Measurements from ENCODE around the gene PRTG. TPM values are rescaled to one million over a fixed set of nuclear protein-coding genes. Genes with fewer than 3 reads are reported as not detected.
"Not testable (repeated sequence)": the region's sequence is repeated elsewhere in the genome, so short reads cannot be mapped to it uniquely, and the experiment has no call there.

Gene PRTG
- total and polyA plus RNA-seq, 2 donors (not counting 3 experiments of a cell fraction or from before 2014, with no cell fraction given) = 3.4 to 12.4 TPM

DNA sequence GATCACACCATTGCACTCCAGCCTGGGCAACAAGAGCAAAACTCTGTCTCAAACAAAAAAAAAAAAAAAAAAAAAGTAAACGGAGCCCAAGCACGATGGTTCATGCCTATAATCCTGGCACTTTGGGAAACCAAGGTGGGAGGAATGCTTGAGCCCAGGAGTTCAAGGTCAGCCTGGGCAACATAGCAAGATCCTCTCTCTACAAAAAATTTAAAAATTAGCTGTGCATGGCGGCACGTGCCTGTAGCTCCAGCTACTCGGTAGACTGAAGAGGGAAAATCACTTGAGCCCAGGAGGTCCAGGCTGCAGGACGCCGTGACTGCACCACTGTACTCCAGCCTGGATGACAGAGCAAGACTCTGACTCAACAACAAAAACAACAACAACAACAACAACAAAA is 9.5 kb downstream of the PRTG start:
- H3K9me3 ChIP-seq (replicated peaks; ENCODE audit: control insufficient read depth, insufficient read depth, low read length); H3K36me3 ChIP-seq (ENCODE audit: control insufficient read depth in 2 of 2, extremely low read depth in 1 of 2, insufficient read depth in 2 of 2, low read length in 2 of 2); H3K79me2 ChIP-seq (ENCODE audit: control insufficient read depth, insufficient read depth, low read length); H3K4me3 ChIP-seq (replicated peaks in 1 of 3; ENCODE audit: insufficient read depth in 1 of 3, low read depth in 1 of 3, low read length in 3 of 3); H3K4me2 ChIP-seq (ENCODE audit: insufficient read depth, low read length); H3K27ac ChIP-seq (ENCODE audit: insufficient read depth, low read depth, low read length); H3K9me1 ChIP-seq (replicated peaks; ENCODE audit: control insufficient read depth, extremely low read depth, insufficient read depth, low read length); dilution Hi-C loops (cut with MboI; ENCODE audit: extremely low pct_ligation_motif_present, low sequenced_read_pairs); POLR2A ChIA-PET; H4K20me1 ChIP-seq (replicated peaks; ENCODE audit: control insufficient read depth, extremely low read depth, insufficient read depth, low read length); CTCF ChIA-PET; H3K27me3 ChIP-seq (ENCODE audit: control insufficient read depth in 2 of 2, insufficient read depth in 2 of 2, low read length in 2 of 2); H2AFZ ChIP-seq (ENCODE audit: low read depth, low read length); H3K9ac ChIP-seq (replicated peaks; ENCODE audit: extremely low read depth, insufficient read depth, low read length); BruUV-seq (replicated peaks); DNase-seq (ENCODE audit: low read depth, low spot score); FAIRE-seq; intact Hi-C loops (cut with micrococcal nuclease): not testable (repeated sequence)
- H3K4me1 ChIP-seq (ENCODE audit: control insufficient read depth, extremely low read depth, insufficient read depth, low read length) = peaks cover 16% of the 10 kb centered on the region

DNA sequence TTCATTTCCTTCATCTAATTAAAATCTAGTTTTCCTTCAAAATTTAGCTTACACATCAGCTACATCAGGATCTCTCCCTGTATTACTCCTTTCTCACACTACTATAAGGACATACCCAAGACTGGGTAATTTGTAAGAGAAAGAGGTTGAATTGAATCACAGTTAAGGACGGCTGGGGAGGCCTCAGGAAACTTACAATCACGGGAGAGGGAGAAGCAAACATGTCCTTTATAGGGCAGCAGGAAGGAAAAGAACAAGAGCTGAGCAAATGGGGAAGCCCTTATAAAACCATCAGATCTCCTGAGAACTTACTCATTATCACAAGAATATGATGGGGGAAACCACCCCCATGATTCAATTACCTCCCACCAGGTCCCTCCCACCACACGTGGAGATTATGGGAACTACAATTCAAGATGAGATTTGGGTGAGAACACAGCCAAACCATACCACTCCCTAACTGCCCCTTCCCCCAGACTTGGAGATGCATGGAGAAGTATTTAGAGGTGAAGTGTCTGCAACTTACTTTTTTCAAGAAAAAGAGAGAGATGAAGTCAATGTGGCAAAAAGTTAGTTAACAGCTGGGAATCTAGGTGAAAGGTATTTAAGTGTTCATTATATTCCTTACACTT is 21.3 kb downstream of the PRTG start:
- POLR2A ChIA-PET = no interaction called here
- FAIRE-seq = no peak
- no peaks in the 10 kb centered on the region for H3K4me1 ChIP-seq (ENCODE audit: control insufficient read depth, extremely low read depth, insufficient read depth, low read length)

More for the DNA sequence above, 21.3 kb downstream of the PRTG start:
- DNase-seq (ENCODE audit: low read depth, low spot score) = no peak
- no peak overlapping the region for H3K4me3 ChIP-seq (replicated peaks in 1 of 3; ENCODE audit: insufficient read depth in 1 of 3, low read depth in 1 of 3, low read length in 3 of 3)
- no peak overlapping the region for H3K9ac ChIP-seq (replicated peaks; ENCODE audit: extremely low read depth, insufficient read depth, low read length)
- CTCF ChIA-PET = no interaction called here
- dilution Hi-C loops (cut with MboI; ENCODE audit: extremely low pct_ligation_motif_present, low sequenced_read_pairs) = no loop called here
- H2AFZ ChIP-seq (ENCODE audit: low read depth, low read length) = no peak overlapping the region
- BruUV-seq (replicated peaks) = no TSS peak
- intact Hi-C loops (cut with micrococcal nuclease) = no loop called here
- no peak overlapping the region for H3K27ac ChIP-seq (ENCODE audit: insufficient read depth, low read depth, low read length)
- no peaks in the 10 kb centered on the region for H4K20me1 ChIP-seq (replicated peaks; ENCODE audit: control insufficient read depth, extremely low read depth, insufficient read depth, low read length)
- no peak overlapping the region for H3K4me2 ChIP-seq (ENCODE audit: insufficient read depth, low read length)
- no peaks in the 10 kb centered on the region for H3K9me3 ChIP-seq (replicated peaks; ENCODE audit: control insufficient read depth, insufficient read depth, low read length)
- no peak for TF ChIP-seq MYC (IDR thresholded peaks at IDR 0.05; ENCODE audit: low read depth, low read length)
- TF ChIP-seq EZH2 (IDR thresholded peaks at IDR 0.05; ENCODE audit: borderline replicate concordance, low read depth, low read length, severe bottlenecking) = no peak
- TF ChIP-seq POLR2AphosphoS5 (IDR thresholded peaks at IDR 0.05; ENCODE audit: insufficient read depth, low read depth, low read length) = no peak
- no peak for TF ChIP-seq GATA2 (IDR thresholded peaks at IDR 0.05; ENCODE audit: insufficient read depth, insufficient read length, low read depth, low read length)
- TF ChIP-seq, protein P1, sequence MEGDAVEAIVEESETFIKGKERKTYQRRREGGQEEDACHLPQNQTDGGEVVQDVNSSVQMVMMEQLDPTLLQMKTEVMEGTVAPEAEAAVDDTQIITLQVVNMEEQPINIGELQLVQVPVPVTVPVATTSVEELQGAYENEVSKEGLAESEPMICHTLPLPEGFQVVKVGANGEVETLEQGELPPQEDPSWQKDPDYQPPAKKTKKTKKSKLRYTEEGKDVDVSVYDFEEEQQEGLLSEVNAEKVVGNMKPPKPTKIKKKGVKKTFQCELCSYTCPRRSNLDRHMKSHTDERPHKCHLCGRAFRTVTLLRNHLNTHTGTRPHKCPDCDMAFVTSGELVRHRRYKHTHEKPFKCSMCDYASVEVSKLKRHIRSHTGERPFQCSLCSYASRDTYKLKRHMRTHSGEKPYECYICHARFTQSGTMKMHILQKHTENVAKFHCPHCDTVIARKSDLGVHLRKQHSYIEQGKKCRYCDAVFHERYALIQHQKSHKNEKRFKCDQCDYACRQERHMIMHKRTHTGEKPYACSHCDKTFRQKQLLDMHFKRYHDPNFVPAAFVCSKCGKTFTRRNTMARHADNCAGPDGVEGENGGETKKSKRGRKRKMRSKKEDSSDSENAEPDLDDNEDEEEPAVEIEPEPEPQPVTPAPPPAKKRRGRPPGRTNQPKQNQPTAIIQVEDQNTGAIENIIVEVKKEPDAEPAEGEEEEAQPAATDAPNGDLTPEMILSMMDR (IDR thresholded peaks at IDR 0.05; ENCODE audit: extremely low read depth in 1 of 2, insufficient read depth in 1 of 2, low read depth in 1 of 2, low read length in 2 of 2) = no peak
- TF ChIP-seq JUN (IDR thresholded peaks at IDR 0.05; ENCODE audit: borderline replicate concordance, insufficient read depth, insufficient read length, low read depth) = no peak
- TF ChIP-seq, protein P2, sequence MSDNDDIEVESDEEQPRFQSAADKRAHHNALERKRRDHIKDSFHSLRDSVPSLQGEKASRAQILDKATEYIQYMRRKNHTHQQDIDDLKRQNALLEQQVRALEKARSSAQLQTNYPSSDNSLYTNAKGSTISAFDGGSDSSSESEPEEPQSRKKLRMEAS (IDR thresholded peaks at IDR 0.05; ENCODE audit: insufficient read depth, insufficient read length) = no peak
- no peak for TF ChIP-seq POLR2A (IDR thresholded peaks at IDR 0.05; ENCODE audit: low read depth, low read length)
- no peak for TF ChIP-seq FOS (IDR thresholded peaks at IDR 0.05; ENCODE audit: borderline replicate concordance, insufficient read depth, low read length)
- H3K9me1 ChIP-seq (replicated peaks; ENCODE audit: control insufficient read depth, extremely low read depth, insufficient read depth, low read length) = no peaks in the 10 kb centered on the region
- H3K36me3 ChIP-seq (ENCODE audit: control insufficient read depth in 2 of 2, extremely low read depth in 1 of 2, insufficient read depth in 2 of 2, low read length in 2 of 2) = no peaks in the 10 kb centered on the region
- no peaks in the 10 kb centered on the region for H3K27me3 ChIP-seq (ENCODE audit: control insufficient read depth in 2 of 2, insufficient read depth in 2 of 2, low read length in 2 of 2)
- H3K79me2 ChIP-seq (ENCODE audit: control insufficient read depth, insufficient read depth, low read length) = no peaks in the 10 kb centered on the region

Measured in endothelial cell of umbilical vein (primary cell).